Measurements from ENCODE around the gene CACHD1. TPM values are rescaled to one million over a fixed set of nuclear protein-coding genes. Genes with fewer than 3 reads are reported as not detected.

Gene CACHD1
- total RNA-seq, 1 donor from 2014 or later, result 12.1 TPM

- no peak overlapping the region for H3K4me3 ChIP-seq (ENCODE audit: low read depth, low read length)
Observed at GRCh38 chr1:64561993-64562392, 92.1 kb downstream of the CACHD1 start.

DNA sequence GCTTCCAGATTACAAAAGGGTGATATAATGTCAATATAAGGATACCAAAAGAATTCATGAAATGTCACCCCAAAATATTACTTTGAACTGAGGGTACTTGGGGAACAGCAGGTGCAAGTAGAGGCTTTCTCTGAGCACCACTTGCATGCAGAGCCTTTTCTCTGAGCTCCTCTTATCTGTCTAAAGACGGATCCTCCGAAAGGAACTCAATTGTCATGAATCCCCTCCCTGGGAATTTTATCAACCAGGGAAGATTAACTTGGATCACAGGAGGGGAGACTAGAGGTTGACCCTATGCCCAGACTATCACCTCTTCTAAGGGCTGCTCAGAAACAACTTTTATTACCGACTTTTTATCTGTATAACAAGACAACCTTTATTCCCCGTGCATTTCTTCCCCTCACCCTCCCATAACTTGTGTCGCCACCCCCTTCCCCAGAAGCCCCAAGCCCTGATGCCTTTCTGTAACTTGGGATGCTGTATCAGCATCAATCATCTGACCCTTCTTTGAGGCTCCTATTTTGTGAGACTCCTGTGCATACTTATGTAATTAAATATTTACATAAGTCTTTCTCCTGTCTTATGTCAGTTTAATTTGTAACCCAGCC is 94.1 kb downstream of the CACHD1 start:
- TF ChIP-seq CTCF (IDR thresholded peaks at IDR 0.05; ENCODE audit: insufficient read depth, low read length, poor library complexity, severe bottlenecking), result no peak
- no peaks in the 10 kb centered on the region for H3K27me3 ChIP-seq (ENCODE audit: control insufficient read depth, insufficient read depth, low read length)
- no peak overlapping the region for H3K4me3 ChIP-seq (ENCODE audit: low read depth, low read length)
- no peaks in the 10 kb centered on the region for H3K36me3 ChIP-seq (ENCODE audit: control insufficient read depth, insufficient read depth, low read length)
- DNase-seq (ENCODE audit: low read depth), result no peak

More at GRCh38 chr1:64561993-64562392, 92.1 kb downstream of the CACHD1 start:
- TF ChIP-seq CTCF (IDR thresholded peaks at IDR 0.05; ENCODE audit: insufficient read depth, low read length, poor library complexity, severe bottlenecking), result no peak
- H3K27me3 ChIP-seq (ENCODE audit: control insufficient read depth, insufficient read depth, low read length), result no peaks in the 10 kb centered on the region
- no peak for DNase-seq (ENCODE audit: low read depth)
- no peaks in the 10 kb centered on the region for H3K36me3 ChIP-seq (ENCODE audit: control insufficient read depth, insufficient read depth, low read length)

DNA sequence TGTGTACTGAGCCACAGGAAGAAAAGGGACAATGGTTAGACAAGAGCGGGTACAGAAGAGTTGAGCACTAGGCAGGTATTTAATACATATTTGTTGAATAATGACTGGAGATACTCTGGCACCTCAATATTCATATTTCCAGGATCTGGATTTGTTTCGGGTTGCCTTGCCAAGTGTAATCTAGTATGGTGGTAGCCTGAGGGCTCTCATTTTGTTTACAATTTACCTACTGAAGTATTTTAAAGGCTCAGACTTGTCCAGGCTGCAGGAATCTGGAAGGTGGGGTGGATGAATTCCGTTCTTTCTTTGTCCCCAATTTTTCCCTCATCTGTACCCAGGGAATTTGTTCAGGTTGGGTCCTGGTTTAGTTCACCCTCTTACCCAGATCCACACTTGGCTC is 95.0 kb downstream of the CACHD1 start:
- H3K4me3 ChIP-seq (ENCODE audit: low read depth, low read length), result no peak overlapping the region
- no peak for DNase-seq (ENCODE audit: low read depth)
- H3K27me3 ChIP-seq (ENCODE audit: control insufficient read depth, insufficient read depth, low read length), result no peaks in the 10 kb centered on the region

DNA sequence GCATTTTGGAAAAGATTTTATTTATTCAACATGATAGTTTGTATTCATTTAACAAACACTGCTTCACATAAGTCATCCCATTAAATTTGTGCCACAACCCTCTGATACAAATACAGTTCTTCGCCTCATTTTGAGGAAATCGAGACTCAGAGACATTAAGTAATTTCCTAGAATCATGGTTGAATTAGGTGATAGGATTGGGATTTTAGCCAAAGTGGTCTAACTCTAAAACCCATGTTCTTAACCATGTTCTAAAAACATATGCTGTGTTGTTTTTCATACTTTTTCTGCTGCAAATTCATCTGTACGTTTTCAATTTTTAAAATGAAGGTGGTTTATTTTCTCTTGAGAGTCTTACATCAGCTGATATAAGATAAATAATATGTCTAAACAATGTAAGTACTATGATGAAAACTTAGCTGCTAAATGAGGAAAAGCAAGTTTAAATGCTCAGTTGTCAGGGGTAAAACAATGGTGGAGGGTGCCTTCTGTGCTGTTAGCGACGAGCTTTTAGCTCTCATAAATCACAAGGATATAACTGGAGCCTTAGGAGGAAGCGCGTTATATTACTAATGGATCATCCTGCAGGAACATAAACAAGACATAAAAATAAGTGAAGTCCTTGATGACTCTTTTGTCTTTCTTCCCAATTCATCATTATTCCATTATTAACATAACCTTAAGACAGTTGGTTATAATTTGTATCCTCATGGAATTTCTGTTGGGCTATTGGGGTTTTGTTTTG is 97.7 kb downstream of the CACHD1 start:
- no peak for DNase-seq (ENCODE audit: low read depth)
- Histone ChIP-seq H3K27me3 (ENCODE audit: control insufficient read depth, insufficient read depth, low read length) (no peaks in the 10 kb centered on the region), H3K4me3 (ENCODE audit: low read depth, low read length) (no peak overlapping the region), H3K36me3 (ENCODE audit: control insufficient read depth, insufficient read depth, low read length) (no peaks in the 10 kb centered on the region)
- TF ChIP-seq CTCF (IDR thresholded peaks at IDR 0.05; ENCODE audit: insufficient read depth, low read length, poor library complexity, severe bottlenecking), result no peak

More for the DNA sequence above, 95.0 kb downstream of the CACHD1 start:
- H3K36me3 ChIP-seq (ENCODE audit: control insufficient read depth, insufficient read depth, low read length), result no peaks in the 10 kb centered on the region
- TF ChIP-seq CTCF (IDR thresholded peaks at IDR 0.05; ENCODE audit: insufficient read depth, low read length, poor library complexity, severe bottlenecking), result no peak

- Histone ChIP-seq H3K27me3 (ENCODE audit: control insufficient read depth, insufficient read depth, low read length) (no peaks in the 10 kb centered on the region), H3K36me3 (ENCODE audit: control insufficient read depth, insufficient read depth, low read length) (no peaks in the 10 kb centered on the region), H3K4me3 (ENCODE audit: low read depth, low read length) (no peak overlapping the region)
- DNase-seq (ENCODE audit: low read depth), result no peak
- TF ChIP-seq CTCF (IDR thresholded peaks at IDR 0.05; ENCODE audit: insufficient read depth, low read length, poor library complexity, severe bottlenecking), result no peak
Observed at GRCh38 chr1:64568171-64568450, 98.2 kb downstream of the CACHD1 start.

DNA sequence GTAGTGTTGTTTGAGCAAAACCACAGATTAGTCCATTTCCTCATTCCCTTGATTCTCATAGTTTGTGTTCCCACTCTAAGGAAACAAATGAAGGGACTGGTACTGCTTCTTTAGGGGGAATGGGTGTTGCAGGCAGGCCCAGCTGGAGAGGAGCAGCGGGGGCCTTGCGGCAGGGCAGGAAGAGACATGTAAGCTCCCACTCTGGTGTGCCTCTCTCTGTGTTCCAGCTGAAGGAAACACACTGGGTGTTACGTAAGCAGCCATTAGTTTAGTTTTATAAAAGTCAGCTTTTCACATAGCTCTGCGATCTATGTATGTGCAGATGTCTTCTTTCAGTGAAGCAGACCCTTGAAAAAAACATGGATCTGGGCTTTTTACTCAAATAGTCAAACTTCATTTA is 99.5 kb downstream of the CACHD1 start:
- Histone ChIP-seq H3K4me3 (ENCODE audit: low read depth, low read length) (no peak overlapping the region), H3K27me3 (ENCODE audit: control insufficient read depth, insufficient read depth, low read length) (no peaks in the 10 kb centered on the region), H3K36me3 (ENCODE audit: control insufficient read depth, insufficient read depth, low read length) (no peaks in the 10 kb centered on the region)
- no peak for DNase-seq (ENCODE audit: low read depth)
- TF ChIP-seq CTCF (IDR thresholded peaks at IDR 0.05; ENCODE audit: insufficient read depth, low read length, poor library complexity, severe bottlenecking), result no peak

Measured in kidney epithelial cell (primary cell).